CD4-positive, alpha-beta T cell treated with Interleukin-6 for 4 hours (primary cell): Measurements from ENCODE around the gene DLEU7.

ENCODE experiments used
- DNase-seq: peaks from one replicate; pipeline ENCODE4 v3.0.0-alpha.2; 2020; ENCODE audit warnings: mixed read lengths

Gene DLEU7

GRCh38 chr13:50843257-50844083 is at the start of gene DLEU7:
DLEU7 (minus strand) TSS chr13:50843692; CDS start chr13:50843646, 46 bp downstream.
- DNase-seq: no peak

GRCh38 chr13:50892210-50892944 is 48.9 kb upstream of the DLEU7 start:
- DNase-seq: peak; percentile 71

DNA sequence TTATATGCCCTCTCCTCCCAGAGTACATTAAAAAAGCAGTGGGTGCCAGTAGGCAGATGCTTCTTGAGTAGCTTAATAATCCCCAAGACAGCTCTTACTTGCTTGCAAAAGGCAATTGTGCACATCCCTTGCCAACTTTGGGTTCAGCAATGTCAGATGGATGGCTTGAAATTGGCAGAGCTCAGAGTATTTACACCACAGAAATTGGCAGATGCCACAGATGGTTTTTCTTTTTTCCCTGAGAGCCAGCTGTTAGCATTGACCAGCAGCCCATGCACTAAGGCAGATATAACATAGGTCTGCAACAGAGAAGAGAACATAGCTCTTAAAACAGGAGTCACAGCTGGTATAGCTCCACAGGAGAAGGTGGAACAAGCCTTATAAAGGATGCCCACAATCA is 47.7 kb upstream of the DLEU7 start:
- DNase-seq: no peak

DNA sequence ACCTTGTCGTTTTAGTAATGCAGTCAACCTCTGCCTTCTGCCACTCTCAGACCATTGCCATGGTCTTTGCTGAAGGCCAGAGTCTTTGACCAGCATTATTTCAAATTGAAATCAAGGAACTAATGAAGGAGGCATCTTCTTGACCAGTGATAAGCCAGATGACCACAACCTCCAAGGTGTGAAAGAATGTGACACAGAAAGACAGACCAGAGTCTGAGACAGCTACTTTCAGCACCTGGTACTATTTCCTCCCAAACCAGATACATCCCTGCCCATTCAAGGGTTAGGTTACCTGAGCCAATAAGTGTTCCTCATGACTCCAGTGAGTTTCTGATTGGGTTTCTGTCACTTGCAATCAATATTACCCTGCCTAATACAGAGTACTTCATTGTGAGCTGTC is 45.8 kb upstream of the DLEU7 start:
- DNase-seq: no peak

DNA sequence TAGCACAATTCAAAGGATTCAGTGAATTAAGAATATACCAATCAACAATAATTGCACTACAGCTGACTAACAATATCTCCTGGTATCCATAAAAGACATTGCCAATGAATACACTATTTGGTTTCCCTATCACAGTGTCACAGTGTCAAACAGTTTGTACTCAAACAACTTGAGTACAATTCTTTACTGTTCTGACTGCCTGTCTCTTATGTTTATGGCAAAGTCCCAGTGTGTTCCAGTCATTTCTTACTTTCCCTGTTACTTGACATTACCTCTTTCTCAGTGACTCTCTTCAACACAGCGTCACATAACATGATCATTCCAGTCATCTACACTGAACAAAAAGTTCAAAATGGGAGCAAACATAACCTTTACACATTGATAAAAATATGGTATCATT is 44.9 kb upstream of the DLEU7 start:
- DNase-seq: no peak

- DNase-seq: no peak
Measured at GRCh38 chr13:50887151-50887550, 43.7 kb upstream of the DLEU7 start.

DNA sequence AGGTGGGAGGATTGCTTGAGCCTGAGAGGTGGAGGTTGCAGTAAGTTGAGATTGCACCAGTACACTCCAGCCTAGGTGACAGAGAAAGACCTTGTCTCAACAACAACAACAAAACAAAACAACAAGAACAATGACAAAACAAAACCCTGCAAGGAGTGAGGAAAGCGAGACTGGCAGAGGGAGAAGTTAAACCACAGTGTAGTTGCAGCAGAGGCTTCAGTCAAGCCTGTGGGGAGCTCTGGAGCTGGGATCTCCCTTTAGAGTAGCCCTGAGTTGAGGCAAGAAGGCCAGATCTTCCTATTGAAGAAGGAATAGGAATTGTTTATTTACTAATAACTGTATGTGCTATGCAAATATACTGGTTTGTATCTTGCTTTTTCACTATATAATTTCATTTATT is 40.8 kb upstream of the DLEU7 start:
- DNase-seq: no peak

DNA sequence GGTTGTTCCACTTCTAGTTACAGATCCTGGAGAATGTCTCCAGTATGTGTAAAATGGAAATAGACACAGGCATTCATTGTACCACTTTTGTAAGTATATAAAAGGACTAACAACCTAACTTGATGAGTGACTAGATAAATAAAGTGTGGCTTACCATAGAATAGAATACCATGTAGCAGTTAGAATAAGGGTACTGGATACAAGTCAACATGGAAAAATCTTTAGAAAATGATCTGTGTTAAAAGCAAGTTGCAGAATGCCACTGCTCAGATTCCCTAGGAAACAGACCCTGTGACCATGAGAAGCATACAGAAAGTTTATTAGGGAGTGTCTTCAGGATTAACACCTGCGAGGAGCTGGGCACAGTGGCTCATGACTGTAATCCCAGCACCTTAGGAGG is 40.2 kb upstream of the DLEU7 start:
- no peak for DNase-seq

DNA sequence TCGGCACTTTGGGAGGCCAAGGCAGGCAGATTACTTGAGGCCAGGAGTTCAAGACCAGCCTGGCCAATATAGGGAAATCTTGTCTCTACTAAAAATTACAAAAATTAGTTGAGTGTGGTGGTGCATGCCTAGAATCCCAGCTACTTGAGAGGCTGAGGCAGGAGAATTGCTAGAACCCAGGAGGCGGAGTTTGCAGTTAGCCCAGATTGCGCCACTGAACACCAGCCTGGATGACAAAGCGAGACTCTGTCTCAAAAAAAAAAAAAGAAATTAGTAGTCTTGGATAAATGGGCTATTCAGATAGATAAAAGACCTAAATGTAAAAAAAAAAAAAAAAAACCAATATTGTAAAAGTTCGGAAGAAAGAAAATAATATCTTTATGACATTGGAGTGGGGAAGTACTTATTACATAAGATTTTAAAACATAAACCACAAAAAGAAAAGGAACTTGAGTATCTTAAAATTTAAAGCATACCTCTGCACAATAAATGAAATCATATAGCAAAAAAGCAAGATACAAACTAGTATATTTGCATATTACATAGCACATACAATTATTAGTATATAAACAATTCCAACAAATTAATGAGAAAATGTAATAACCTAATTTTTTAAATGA is 39.4 kb upstream of the DLEU7 start:
- no peak for DNase-seq

DNA sequence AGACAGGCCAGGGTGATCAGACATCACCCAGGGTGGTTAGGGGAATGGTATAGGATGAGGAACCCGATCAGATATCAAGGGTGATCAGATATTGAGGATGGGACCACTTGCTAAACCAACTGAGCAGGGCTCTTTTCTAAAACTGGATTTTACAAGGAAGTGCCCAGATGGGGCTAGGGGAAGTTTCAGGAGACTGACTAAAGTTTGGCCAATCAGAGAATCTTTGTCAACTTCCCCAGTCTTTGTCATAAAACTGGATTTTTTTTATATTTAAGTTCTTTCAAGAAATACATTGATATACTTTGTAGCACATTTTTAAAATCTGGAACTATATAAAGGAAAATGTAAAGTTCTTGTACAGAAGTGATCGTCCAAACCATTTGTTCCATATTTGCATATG is 30.5 kb upstream of the DLEU7 start:
- no peak for DNase-seq

DNA sequence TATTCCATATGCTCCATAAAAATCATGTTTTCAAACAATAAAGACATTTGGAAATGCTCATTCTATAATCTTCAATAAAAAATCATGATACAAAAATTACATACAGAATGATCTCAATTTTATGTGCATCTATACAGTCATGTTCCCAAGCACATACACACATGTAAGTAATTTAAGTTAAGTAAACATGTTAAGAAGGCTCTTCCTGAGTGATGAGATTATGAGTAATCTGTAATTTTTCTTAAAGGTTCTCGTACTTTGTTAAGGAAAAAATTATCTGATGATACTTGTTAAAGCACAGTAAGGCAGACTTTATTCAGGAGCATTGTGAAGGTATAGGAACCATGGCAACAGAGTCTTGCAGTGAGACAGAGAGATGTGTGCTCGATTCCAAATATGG is 30.0 kb upstream of the DLEU7 start:
- DNase-seq: no peak

DNA sequence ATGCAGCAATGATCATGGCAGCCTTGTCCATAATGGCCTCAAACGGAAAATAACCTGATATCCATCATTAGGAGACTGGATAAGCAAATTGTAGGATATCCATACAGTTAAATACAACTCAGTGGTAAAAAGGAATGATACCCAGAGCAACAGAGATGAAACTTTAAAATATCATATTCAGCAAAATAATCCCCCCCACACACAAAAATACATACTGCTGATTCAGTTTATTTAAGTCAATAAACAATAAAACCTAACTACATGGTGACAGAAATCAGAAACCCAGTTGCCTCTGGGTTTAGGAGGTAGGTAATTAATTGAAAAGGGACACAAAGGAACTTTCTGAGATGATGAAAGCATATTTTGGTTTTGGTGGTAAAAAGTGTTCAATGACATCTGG is 27.9 kb upstream of the DLEU7 start:
- DNase-seq: no peak

DNA sequence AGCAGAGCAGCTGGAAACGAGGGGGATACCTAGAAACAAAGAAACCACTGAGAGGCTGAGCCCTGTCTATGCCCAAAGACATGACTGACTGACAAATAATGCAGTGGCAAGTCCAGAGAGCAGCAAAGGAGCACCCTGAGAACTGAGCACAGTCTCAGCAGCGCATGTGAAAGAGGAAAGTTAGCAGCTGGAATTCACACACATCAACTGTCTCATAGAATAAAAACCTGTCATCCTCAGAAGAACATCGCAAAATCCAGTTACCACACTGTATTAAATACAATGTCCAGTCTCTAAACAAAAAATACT is 24.1 kb upstream of the DLEU7 start:
- no peak for DNase-seq

- DNase-seq: no peak
Measured at GRCh38 chr13:50866817-50867636, 23.5 kb upstream of the DLEU7 start.

- DNase-seq: no peak
Measured at GRCh38 chr13:50864492-50864891, 21.0 kb upstream of the DLEU7 start.

DNA sequence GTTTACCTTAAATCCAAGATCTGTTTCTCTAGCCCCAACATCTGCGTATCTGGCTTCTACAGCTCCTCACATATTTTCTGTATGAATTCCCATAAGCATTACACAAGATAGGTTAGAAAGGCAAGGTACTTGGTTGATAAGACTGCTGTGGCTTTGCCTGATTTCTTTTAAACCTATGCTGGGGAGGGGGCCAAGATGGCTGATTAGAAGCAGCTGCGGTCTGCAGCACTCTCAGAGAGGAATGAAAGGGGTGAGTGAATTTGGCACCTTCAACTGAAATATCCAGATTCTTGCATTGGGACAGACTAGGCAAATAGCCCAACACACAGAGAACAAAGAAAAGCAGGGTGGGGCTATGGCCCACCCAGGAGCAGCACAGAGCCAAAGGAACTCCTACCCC is 12.2 kb upstream of the DLEU7 start:
- DNase-seq: no peak

- DNase-seq: no peak
Measured at GRCh38 chr13:50850445-50850844, 7.0 kb upstream of the DLEU7 start.

- DNase-seq: no peak
Measured at GRCh38 chr13:50847501-50847900, 4.0 kb upstream of the DLEU7 start.

- no peak for DNase-seq
Measured at GRCh38 chr13:50846861-50847475, 3.5 kb upstream of the DLEU7 start.

DNA sequence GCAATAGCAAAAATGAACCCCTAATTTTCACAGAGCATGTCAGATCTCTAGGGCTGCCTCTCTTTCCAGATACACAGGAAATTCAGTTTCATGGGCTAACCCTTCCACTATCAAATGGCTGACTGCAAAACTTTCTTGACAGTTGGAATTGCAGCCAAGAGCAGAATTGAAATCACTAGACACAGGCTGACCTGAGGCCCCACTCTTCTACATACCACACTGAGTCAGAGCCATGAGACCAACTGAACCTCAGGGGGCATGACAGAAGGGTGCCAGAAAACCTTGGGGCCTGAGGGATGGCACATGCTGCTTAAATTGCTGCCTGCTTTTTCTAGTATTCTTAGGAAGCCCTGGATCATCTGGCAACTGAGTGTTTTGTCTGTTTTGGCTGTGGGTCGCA is 1.7 kb upstream of the DLEU7 start:
- no peak for DNase-seq

DNA sequence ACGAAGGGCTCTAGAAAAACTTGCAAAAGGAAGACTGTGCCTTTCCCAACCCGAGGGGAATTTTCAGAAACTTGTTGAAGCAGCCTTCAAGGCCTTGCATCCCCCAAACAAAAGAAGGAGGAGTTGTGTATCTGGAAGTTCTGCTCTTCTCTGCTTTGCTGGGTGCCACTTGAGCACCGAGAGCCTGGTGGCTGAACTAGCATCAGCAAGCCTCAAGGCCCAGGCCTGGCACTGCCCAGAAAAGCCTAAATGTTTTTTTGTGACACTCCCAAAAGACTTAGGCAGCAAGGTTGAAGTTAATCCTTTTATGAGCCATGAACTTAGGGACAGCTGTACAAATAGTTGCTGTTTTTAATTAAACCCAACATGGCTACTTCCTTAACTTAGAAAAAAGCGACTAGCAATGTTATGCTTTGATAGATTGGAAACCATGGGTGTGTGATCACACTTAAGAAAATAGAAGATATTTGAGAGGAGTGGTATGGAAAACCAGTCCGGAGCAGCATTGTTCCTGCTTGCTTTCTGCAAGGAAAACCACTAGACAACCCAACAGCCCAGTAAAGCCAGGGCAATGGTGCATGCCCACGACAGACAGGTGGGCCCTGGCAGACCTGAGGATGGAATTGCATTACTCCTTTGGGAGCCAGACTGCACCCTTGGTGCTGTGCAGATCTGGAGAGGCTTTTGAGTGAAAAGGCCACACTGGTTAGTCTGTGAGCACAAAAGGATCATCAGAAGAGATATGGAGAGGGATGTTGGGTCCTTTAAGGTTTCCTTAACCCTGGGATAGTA is 788 bp upstream of the DLEU7 start:
- DNase-seq: no peak

DNA sequence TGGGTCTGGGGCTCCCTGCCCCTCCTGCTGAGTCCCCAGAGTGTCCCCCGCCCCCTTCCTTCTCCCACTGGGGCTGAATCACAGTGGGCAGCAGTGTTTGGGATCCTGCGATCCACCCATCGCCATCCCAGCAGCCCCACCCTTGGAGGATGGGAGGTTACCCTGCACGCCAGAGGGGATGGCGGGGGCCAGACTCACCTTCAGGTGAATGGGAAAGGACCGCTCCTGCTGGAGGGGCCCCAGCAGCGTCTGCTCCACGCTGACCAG is 569 bp downstream of the DLEU7 start:
- no peak for DNase-seq
